GM19035 (cell line): ENCODE data around the gene CDK11A.
"Not testable (repeated sequence)": the region's sequence is repeated elsewhere in the genome, so short reads cannot be mapped to it uniquely, and the experiment has no call there.

Source experiments
- ATAC-seq: cut with Tn5 transposase; IDR thresholded peaks from one replicate; pipeline ENCODE4 v1.9.1; 2021; ENCODE audit not compliant: unreplicated experiment

The CDK11A gene

GRCh38 chr1:1754051-1754815 is 30.1 kb upstream of the CDK11A start:
- ATAC-seq: no peak

GRCh38 chr1:1753607-1754005 is 29.4 kb upstream of the CDK11A start:
- ATAC-seq: no peak

- no peak for ATAC-seq
Observed at GRCh38 chr1:1752636-1753606, 28.8 kb upstream of the CDK11A start.

GRCh38 chr1:1752190-1752589 is 28.0 kb upstream of the CDK11A start:
- no peak for ATAC-seq

DNA sequence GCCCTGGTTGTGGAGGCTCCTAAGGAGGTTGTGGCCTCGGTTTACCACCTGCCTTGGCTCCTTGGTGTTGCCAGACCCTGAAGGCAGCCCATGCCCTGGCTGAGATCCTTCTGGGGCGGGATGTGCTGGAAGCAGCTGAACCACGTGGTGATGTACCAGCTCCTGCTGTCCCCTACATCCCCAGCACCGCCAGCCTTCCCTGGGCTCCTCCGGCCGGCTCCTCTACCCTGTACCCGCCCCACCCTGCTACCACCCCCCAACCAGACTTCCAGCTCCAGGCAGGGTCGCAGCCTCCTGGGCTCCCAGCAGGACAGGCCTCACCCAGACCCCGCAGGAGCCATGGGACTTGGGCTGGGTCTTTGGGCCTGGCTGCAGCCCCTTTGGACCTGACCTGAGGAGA is 25.8 kb upstream of the CDK11A start:
- ATAC-seq: not testable (repeated sequence)

DNA sequence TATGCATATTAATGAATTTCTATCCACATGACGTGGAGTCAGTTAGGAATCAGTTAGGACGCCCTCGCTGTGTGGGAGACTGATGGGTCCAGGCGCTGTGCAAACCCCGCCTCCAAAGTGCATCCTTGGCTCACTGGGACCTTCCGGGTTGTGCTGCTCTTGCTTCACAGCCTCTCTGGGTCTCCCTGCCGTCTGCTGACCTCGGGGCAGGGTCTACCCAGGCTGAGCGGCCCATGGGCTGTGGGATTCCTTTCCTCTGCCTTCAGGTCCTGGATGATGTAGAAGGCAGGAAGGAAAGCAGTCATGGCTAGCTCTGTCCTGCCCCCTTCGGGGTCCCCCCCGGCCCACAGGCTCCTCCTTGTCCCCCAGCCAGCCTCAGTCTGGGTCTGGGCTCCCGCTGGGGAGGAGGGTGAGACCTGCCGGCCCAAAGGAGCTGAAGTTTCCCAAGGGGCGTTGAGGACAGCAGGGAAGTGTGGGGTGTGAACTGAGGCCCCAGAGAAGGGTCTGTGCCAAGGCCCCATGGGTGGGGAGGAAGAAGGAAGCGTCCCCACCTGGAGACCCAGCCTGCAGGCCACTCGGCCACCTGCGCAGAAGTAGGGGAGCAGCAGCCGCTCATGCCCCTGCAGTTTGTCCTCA is 24.6 kb upstream of the CDK11A start:
- no peak for ATAC-seq

- ATAC-seq: peak; percentile 81
Observed at GRCh38 chr1:1746566-1746909, 22.4 kb upstream of the CDK11A start.

- peak; percentile 66 for ATAC-seq
Observed at GRCh38 chr1:1745651-1746565, 21.8 kb upstream of the CDK11A start.

DNA sequence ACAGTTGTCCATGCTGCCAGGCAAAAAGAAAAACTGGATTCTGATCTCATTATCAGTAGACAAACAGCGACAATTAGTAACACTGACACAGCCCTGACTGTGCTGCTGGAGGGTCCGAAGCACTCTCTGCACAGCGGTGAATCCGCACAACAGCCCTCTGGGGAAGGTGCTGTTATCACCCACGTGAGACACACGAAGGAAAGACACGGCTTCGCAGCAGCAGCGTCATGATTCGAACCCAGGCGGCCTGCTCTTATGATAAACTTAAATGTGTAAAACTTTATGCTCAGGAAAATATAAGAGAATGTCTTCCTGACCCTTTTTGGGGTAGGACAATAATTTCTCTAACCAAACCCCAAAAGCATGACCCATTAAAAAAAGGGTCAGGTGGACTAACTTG is 18.4 kb upstream of the CDK11A start:
- ATAC-seq: not testable (repeated sequence)

DNA sequence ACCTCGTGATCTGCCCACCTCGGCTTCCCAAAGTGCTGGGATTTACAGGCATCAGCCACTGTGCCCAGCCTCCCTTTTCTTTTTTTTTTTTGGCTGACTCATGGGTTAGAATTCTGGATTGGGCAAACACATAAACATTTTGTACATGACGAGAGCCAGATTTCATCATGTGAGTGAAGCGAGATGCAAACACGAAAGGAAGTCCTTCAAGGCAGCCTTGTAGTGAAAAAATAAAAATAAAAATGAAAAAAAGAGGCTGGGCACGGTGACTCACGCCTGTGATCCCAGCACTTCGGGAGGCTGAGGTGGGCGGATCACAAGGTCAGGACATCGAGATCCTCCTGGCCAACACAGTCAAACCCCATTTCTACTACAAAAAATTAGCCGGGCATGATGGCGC is 16.9 kb upstream of the CDK11A start:
- ATAC-seq: not testable (repeated sequence)

- not testable (repeated sequence) for ATAC-seq
Observed at GRCh38 chr1:1738799-1739337, 14.7 kb upstream of the CDK11A start.

- ATAC-seq: not testable (repeated sequence)
Observed at GRCh38 chr1:1737675-1738590, 13.8 kb upstream of the CDK11A start.

DNA sequence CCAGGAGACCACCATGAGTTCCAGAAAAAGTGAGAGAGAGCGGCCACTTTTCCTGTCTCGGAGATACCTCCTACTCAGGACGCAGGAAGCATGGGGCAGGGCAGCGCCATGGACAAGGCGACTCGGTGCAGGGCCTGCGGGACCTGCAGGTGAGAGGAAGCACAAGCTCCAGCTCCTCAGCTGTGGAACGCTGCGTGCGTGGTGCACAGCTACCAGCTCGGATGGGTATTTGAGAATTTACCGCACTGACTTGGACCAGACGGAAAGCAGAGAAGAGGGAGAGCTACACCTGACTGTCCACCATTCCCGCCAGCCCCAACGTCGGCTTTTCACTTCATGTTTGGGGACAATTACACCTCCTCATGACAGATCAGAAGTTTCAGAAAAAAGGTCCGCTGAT is 8.2 kb upstream of the CDK11A start:
- ATAC-seq: no peak

GRCh38 chr1:1730870-1731269 is 6.7 kb upstream of the CDK11A start:
- ATAC-seq: no peak

DNA sequence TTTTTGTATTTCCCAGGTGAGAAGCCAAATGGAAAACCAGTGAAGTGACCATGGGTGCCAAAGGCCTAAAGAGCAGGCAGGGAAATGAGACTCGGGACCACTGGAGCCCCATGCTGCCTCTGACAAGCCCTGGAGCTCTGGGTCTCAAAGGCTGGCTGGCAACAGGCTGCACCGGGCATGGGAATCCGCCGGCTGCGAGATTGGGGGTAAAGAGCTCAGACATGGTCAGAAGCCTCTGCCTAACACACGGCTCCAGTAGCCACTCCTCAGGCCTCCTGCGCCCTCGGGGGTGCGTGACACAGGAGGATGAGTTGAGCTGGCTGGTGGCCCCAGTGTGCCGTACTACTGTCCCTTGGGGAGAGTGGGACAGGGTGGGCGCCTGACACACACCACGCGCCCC is 6.1 kb upstream of the CDK11A start:
- ATAC-seq: not testable (repeated sequence)

DNA sequence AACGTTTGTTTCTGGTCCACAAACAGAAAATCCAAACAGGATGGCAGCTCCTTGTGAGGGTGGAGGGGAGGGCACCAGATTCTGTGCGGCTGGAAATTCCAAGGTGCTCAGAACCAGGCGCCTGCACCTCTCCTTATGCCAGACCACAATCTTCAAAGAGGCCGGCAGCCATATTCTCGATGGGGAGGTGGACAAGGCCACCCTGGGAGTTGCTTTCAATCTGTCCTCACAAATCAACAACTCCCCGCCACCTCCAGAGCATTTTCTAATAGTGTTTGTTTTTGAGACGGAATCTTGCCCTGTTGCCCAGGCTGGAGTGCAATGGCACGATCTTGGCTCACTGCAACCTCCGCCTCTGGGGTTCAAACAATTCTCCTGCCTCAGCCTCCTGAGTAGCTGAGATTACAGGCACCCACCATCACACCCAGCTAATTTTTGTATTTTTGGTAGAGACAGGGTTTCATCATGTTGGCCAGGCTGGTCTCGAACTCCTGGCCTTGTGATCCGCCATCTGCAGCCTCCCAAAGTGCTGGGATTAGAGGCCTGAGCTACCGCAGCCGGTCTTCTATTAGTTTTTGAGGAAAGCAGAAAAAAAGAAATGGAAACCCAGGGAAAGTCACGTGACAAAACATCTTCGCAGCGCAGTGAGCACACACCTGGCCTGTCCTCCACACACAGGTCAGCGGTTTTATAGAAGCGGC is 5.1 kb upstream of the CDK11A start:
- ATAC-seq: not testable (repeated sequence)

DNA sequence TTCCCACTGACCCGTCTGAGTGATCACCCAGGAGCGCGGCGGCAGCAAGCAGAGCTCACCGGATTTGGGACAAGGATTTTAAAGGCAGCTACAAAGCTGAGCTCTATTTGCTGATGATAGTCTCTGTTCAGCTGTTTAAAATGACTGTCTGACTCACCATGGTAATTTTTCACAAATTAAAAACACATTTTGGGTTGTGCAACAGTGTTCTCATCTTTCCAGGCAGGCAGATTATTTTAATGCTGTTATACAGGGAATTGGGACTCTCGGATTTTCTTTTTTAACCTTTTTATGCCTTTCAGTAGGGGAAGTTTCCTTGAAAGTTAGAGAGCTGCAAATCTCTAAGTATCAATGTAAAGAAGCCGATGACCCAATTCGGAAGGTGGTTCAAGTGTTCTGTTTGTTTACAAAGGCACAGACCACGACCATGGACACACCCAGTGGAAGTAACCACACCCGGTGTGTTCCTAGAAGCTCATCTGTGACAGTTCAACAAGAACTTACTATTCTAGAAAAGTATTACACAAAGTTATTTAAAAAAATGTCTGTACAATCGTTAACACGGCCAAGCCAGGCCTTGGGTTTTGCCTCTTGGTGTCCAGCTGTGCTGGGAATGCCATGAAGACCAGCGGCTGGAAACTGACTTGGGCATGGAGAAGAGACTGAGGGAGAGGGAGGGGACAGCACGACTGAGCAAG is 4.3 kb upstream of the CDK11A start:
- ATAC-seq: not testable (repeated sequence)

- ATAC-seq: not testable (repeated sequence)
Observed at GRCh38 chr1:1727131-1727651, 3.0 kb upstream of the CDK11A start.
